Measurements from ENCODE around the gene PSMD12.

DNA sequence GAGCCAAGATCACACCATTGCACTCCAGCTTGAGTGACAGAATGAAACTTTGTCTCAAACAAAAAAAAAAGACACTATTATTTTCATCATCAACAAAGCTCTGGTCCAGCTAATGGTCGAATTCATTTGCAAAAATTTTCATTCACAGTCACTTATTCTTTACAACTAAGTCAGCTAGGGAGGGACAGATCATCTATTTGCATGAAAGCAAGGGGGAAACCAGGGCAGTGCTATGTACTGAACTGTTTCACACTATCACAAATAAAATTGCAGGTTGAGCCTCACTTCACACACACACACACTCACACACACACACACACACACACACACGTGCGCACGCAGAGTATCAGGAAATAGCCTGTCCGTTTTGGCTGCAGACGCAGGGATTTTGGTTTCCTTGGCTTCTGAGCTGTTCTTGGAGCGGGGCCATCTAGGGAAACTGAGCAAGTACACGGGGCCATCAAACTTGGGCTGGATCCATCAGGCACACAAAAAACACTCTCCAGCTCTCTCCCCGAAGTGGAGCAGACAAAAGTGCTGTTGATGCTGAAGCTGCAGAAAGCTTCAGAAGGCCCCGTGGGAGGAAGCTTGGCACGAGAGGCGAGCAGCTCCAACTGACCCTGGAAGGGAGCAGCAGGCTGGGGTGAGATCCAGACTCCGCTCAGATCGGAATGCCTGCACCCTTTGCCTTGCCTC is 77.0 kb downstream of the PSMD12 start:
- TF ChIP-seq, protein P1, sequence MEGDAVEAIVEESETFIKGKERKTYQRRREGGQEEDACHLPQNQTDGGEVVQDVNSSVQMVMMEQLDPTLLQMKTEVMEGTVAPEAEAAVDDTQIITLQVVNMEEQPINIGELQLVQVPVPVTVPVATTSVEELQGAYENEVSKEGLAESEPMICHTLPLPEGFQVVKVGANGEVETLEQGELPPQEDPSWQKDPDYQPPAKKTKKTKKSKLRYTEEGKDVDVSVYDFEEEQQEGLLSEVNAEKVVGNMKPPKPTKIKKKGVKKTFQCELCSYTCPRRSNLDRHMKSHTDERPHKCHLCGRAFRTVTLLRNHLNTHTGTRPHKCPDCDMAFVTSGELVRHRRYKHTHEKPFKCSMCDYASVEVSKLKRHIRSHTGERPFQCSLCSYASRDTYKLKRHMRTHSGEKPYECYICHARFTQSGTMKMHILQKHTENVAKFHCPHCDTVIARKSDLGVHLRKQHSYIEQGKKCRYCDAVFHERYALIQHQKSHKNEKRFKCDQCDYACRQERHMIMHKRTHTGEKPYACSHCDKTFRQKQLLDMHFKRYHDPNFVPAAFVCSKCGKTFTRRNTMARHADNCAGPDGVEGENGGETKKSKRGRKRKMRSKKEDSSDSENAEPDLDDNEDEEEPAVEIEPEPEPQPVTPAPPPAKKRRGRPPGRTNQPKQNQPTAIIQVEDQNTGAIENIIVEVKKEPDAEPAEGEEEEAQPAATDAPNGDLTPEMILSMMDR (conservative IDR thresholded peaks at IDR 0.05; ENCODE audit: low read length), result no peak
- TF ChIP-seq EZH2phosphoT487 (IDR thresholded peaks at IDR 0.05; ENCODE audit: borderline replicate concordance, low read depth, low read length), result no peak
